GM21619 (cell line): ENCODE data around the gene KIF1C.
"Not testable (repeated sequence)": the region's sequence is repeated elsewhere in the genome, so short reads cannot be mapped to it uniquely, and the experiment has no call there.

Experiments
- ATAC-seq: cut with Tn5 transposase; IDR thresholded peaks from one replicate; pipeline ENCODE4 v1.9.1; 2021; ENCODE audit not compliant: unreplicated experiment

Gene KIF1C

GRCh38 chr17:5042157-5043022 lies 44.6 kb downstream of the KIF1C start:
- no peak for ATAC-seq

GRCh38 chr17:5043524-5043923 lies 45.8 kb downstream of the KIF1C start:
- no peak for ATAC-seq

GRCh38 chr17:5044630-5045029 lies 46.9 kb downstream of the KIF1C start:
- ATAC-seq, result no peak

- no peak for ATAC-seq
These were observed 47.7 kb downstream of the KIF1C start for GRCh38 chr17:5045496-5045895.

GRCh38 chr17:5047446-5047845 lies 49.7 kb downstream of the KIF1C start:
- ATAC-seq, result no peak

GRCh38 chr17:5049314-5049841 lies 51.6 kb downstream of the KIF1C start:
- ATAC-seq, result no peak

GRCh38 chr17:5050278-5050677 lies 52.5 kb downstream of the KIF1C start:
- no peak for ATAC-seq

GRCh38 chr17:5055543-5055942 lies 57.8 kb downstream of the KIF1C start:
- ATAC-seq, result no peak

GRCh38 chr17:5065227-5065744 lies 67.5 kb downstream of the KIF1C start:
- no peak for ATAC-seq

- ATAC-seq, result no peak
These were observed 70.5 kb downstream of the KIF1C start for GRCh38 chr17:5068236-5068635.

GRCh38 chr17:5069724-5070123 lies 72.0 kb downstream of the KIF1C start:
- no peak for ATAC-seq

- not testable (repeated sequence) for ATAC-seq
These were observed 77.7 kb downstream of the KIF1C start for GRCh38 chr17:5075472-5075871.

- ATAC-seq, result not testable (repeated sequence)
These were observed 79.5 kb downstream of the KIF1C start for GRCh38 chr17:5077275-5077674.

GRCh38 chr17:5077781-5078105 lies 80.0 kb downstream of the KIF1C start:
- no peak for ATAC-seq
